WI38 (cell line): Measurements from ENCODE around the gene CFL1.
"Not testable (repeated sequence)": the region's sequence is repeated elsewhere in the genome, so short reads cannot be mapped to it uniquely, and the experiment has no call there.

ENCODE experiments used
- H3K4me3 ChIP-seq: 2 replicates; pipeline ENCODE4 v1.5.1; 2011; ENCODE audit warnings: low read depth, mild to moderate bottlenecking, control low read depth, low read length
- TF ChIP-seq, protein P1 (sequence below): IDR thresholded peaks from 2 replicates; pipeline ENCODE4 v1.5.1; 2012; ENCODE audit warnings: low read depth, mild to moderate bottlenecking, control low read depth, low read length

Gene CFL1

DNA sequence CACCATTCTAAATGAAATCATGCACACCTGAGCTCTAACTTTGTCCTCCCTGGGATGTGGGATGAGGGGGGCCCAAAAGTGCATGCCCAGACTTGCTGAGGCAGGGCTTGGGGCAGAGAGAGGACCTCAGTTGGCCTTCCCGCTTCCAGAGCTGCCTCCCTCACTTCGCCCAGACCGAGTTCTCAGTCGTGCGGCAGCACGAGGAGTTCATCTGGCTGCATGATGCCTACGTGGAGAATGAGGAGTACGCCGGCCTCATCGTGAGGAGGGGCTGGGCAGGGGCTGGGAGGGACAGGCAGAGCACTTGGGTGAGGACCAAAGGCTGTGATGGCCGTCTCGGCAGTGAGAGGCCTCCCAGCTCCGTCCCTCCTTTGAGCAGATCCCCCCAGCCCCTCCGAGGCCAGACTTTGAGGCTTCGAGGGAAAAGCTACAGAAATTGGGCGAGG, 8.2 kb downstream of the CFL1 start:
- TF ChIP-seq, protein P1, sequence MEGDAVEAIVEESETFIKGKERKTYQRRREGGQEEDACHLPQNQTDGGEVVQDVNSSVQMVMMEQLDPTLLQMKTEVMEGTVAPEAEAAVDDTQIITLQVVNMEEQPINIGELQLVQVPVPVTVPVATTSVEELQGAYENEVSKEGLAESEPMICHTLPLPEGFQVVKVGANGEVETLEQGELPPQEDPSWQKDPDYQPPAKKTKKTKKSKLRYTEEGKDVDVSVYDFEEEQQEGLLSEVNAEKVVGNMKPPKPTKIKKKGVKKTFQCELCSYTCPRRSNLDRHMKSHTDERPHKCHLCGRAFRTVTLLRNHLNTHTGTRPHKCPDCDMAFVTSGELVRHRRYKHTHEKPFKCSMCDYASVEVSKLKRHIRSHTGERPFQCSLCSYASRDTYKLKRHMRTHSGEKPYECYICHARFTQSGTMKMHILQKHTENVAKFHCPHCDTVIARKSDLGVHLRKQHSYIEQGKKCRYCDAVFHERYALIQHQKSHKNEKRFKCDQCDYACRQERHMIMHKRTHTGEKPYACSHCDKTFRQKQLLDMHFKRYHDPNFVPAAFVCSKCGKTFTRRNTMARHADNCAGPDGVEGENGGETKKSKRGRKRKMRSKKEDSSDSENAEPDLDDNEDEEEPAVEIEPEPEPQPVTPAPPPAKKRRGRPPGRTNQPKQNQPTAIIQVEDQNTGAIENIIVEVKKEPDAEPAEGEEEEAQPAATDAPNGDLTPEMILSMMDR, result no peak
- no peak overlapping the region for H3K4me3 ChIP-seq

DNA sequence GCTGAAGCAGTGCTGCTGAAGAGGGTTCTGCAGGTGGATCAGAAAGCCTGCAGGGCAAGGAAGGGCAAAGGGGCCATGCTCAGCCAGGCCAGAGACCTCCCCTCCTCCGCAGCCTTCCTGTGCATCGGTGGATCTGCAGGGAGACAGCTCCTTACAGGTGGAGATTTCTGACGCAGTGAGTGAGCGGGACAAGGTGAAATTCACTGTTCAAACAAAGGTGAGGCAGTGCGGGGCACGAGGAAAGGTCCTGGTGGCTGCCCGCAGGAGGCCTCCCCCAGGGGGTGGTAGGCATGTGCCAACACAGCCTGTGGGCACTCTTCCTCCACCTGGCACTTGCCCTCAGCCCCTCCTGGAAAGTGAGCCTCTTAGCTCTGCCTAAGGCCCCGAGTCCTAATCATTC, 8.6 kb downstream of the CFL1 start:
- no peak overlapping the region for H3K4me3 ChIP-seq
- TF ChIP-seq, protein P1, result no peak

DNA sequence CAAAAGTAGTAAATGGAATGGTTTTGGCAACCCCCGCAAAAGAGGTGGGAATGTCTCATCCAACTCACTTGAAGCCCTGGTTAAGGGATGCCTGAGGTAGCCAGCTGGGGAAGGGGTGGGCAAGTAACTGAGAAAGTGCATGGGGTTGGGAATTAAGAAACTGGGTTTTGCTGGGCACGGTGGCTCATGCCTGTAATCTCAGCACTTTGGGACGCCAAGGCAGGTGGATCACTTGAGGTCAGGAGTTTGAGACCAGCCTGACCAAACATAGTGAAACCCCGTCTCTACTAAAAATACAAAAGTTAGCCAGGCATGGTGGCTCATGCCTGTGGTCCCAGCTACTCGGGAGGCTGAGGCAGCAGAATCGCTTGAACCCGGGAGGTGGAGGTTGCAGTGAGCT, 9.3 kb downstream of the CFL1 start:
- H3K4me3 ChIP-seq, result not testable (repeated sequence)

DNA sequence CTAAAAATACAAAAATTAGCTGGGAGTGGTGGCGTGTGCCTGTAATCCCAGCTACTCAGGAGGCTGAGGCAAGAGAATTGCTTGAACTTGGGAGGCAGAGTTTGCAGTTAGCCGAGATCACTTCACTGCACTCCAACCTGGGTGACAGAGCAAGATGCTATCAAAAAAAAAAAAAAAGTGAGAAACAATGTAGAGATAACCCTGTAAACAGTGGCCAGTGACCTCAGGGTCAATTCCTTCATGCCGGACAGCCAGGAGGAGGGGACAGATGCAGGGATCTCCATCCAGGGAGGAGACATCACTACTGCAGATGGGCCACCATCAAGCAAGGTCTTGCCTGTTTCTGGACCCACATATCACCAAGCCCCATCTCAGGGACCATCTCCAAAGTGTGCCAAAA, 10.2 kb downstream of the CFL1 start:
- TF ChIP-seq, protein P1, result no peak
- H3K4me3 ChIP-seq, result no peak overlapping the region

DNA sequence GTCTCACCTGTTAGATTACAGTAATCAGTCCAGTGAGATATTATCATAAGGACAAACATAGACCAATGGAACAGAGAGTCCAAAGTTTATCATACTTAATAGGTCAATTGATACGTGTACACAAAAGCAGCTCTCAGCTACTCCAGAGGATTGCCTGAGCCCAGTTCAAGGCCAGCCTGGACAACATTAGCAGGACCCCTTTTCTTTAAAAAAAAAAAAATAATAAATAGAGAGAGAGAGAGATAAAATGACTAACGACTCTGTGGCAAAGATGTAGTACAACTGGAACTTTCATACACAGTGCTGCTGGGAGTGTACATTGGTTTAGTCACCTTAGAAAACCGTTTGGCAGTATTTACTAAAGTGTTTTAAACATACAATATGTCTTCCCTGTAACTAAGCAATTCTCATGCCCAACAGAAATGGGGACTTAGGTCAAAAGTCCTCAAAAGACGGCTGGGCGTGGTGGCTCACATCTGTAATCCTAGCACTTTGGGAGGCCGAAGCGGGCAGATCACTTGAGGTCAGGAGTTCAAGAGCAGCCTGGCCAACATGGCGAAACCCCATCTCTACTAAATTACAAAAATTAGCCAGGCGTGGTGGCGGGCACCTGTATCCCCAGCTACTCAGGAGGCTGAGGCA, 13.6 kb downstream of the CFL1 start:
- H3K4me3 ChIP-seq, result no peak overlapping the region
- TF ChIP-seq, protein P1, result no peak

DNA sequence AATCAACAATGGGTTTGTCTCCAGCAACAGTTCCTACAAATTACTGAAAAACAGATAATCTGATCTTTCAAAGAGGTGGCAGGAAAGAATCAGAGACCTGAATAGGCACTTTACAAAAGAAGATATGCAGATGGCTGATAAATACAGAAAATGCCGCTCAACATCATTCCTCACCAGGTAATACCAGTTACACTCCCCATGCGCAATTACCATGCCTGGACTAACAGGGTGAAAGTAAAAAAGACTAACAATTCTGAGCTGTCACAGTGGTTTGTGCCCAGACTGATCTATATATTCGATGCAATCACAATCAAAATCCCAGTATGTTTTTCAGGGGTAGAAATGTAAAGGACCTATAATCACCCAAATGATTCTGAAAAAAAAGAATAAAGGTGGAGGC, 14.2 kb downstream of the CFL1 start:
- TF ChIP-seq, protein P1, result no peak
- H3K4me3 ChIP-seq, result no peak overlapping the region

DNA sequence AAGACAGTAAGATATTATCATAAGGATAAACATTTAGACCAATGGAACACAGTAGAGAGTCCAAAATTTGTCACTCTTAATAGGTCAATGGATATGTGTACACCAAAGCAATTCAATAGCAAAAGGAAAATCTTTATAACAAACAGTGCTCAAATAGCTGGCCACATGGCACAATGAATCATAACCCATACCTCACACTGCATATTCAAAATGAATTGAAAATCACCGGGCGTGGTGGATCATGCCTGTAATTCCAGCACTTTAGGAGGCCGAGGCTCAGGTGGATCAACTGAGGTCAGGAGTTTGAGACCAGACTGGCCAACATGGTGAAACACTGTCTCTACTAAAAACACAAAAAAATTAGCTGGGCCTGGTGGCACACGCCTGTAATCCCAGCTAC, 15.8 kb downstream of the CFL1 start:
- H3K4me3 ChIP-seq, result no peak overlapping the region
- TF ChIP-seq, protein P1, result no peak

DNA sequence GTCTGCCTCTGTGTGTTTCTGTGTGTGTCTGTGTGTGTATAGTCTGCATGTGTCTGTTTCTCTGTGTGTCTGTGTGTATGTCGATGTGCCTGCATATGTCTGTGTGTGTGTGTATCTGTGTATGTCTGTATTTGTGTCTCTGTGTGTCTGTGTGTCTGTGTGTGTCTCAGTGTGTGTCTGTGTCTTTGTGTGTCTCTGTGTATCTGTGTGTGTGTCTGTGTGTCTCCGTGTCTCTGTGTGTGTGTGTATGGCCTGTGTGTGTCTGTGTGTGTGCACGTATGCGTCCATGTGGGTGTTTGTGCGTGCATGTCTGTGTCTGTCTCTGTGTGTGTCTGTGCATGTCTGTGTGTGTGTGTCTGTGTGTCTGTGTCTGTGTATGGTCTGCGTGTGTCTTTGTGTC, 23.8 kb downstream of the CFL1 start:
- TF ChIP-seq, protein P1, result no peak
- peak overlapping the region; percentile 59 for H3K4me3 ChIP-seq
